CD4-positive, alpha-beta T cell (primary cell): ENCODE data around the gene ZNF831. TPM values are rescaled to one million over a fixed set of nuclear protein-coding genes. Genes with fewer than 3 reads are reported as not detected.

ENCODE experiments used
- ATAC-seq: fragments of 200-7000 bp; cut with Tn5 transposase; one replicate; pipeline ENCODE4 v1.10.0; 2022; ENCODE audit warnings: mild to moderate bottlenecking; ENCODE audit not compliant: poor library complexity
- CTCF ChIA-PET: fragments of 350-600 bp; sonication (Branson Sonifier 250); formaldehyde crosslinking; loops from one replicate; lab custom pipeline; 2021; ENCODE audit warnings: antibody characterized with exemption, inconsistent platforms; lab: Charles Lee
- POLR2A ChIA-PET: fragments of 350-600 bp; sonication (Branson Sonifier 250); formaldehyde crosslinking; loops from one replicate; lab custom pipeline; 2021; ENCODE audit warnings: antibody characterized with exemption, inconsistent platforms; lab: Charles Lee
- DNase-seq, 14 experiments: peaks; one replicate each; pipeline ENCODE4 v3.0.0-alpha.2; 2013 to 2020; ENCODE audit warnings: mixed read lengths in 2 of 14
- H3K27ac ChIP-seq, 2 donors: one replicate each; pipeline versions ENCODE4 v1.5.1 to v1.7.0; 2013; ENCODE audit warnings: low read length in 2 of 2, low read depth in 1 of 2, mild to moderate bottlenecking in 1 of 2
- H3K27me3 ChIP-seq, 2 experiments: 1 replicate in 1 of 2; 2 replicates in 1 of 2; pipeline versions ENCODE4 v1.6.1 to v1.7.0; 2013; ENCODE audit warnings: low read length in 2 of 2, control low read depth in 1 of 2, mild to moderate bottlenecking in 1 of 2, moderate library complexity in 1 of 2; ENCODE audit not compliant: insufficient read depth in 2 of 2, control insufficient read depth in 1 of 2
- H3K36me3 ChIP-seq: one replicate; pipeline ENCODE4 v1.6.1; 2013; ENCODE audit warnings: low read length, control low read depth; ENCODE audit not compliant: insufficient read depth
- H3K4me1 ChIP-seq: one replicate; pipeline ENCODE4 v1.6.1; 2013; ENCODE audit warnings: low read length, control low read depth; ENCODE audit not compliant: insufficient read depth
- H3K4me3 ChIP-seq: one replicate; pipeline ENCODE4 v1.5.1; 2013; ENCODE audit warnings: mild to moderate bottlenecking, low read length, moderate library complexity
- H3K9me3 ChIP-seq, 2 experiments: 1 replicate in 1 of 2; 2 replicates in 1 of 2; pipeline versions ENCODE4 v1.6.1 to v1.7.0; 2013; ENCODE audit warnings: low read length in 2 of 2, mild to moderate bottlenecking in 2 of 2, control low read depth in 1 of 2, moderate library complexity in 1 of 2; ENCODE audit not compliant: control insufficient read depth in 1 of 2, insufficient read depth in 1 of 2
- H3K27ac Mint-ChIP-seq: one replicate; pipeline ENCODE4 v1.8.0; 2020; ENCODE audit warnings: mixed read lengths
- H3K27me3 Mint-ChIP-seq: one replicate; pipeline ENCODE4 v1.8.0; 2021; ENCODE audit warnings: mixed read lengths
- H3K36me3 Mint-ChIP-seq: one replicate; pipeline ENCODE4 v1.8.0; 2021; ENCODE audit warnings: low read depth, mixed read lengths
- H3K4me1 Mint-ChIP-seq: one replicate; pipeline ENCODE4 v1.8.0; 2021; ENCODE audit warnings: low read depth, mixed read lengths
- H3K4me3 Mint-ChIP-seq: one replicate; pipeline ENCODE4 v1.8.0; 2020; ENCODE audit warnings: mild to moderate bottlenecking, mixed read lengths
- H3K9me3 Mint-ChIP-seq: one replicate; pipeline ENCODE4 v1.8.0; 2020; ENCODE audit warnings: mixed read lengths
- intact Hi-C, 2 experiments: fragments of 100-400 bp; cut with DNase I in 1 of 2; cut with micrococcal nuclease in 1 of 2; formaldehyde crosslinking; loops; one replicate each; pipeline versions ENCODE4 v1.15.1 to v1.9.0; 2023 to 2025; cut with DNase I, micrococcal nuclease
- total RNA-seq, 174 experiments: library from RNA in 2 of 174; stranded (reverse) in 2 of 174; gene quantifications; one replicate each; pipeline ENCODE4 v1.2.3 and lab custom pipeline; 2021 to 2026
- TF ChIP-seq, protein P1 (sequence below): fragments of 200-600 bp; IDR thresholded peaks from one replicate; pipeline ENCODE4 v1.8.0; 2022; ENCODE audit warnings: antibody characterized with exemption, mild to moderate bottlenecking

ZNF831 gene
- total RNA-seq, 2 experiments from 2014 or later = 24.9 to 25.9 TPM

DNA sequence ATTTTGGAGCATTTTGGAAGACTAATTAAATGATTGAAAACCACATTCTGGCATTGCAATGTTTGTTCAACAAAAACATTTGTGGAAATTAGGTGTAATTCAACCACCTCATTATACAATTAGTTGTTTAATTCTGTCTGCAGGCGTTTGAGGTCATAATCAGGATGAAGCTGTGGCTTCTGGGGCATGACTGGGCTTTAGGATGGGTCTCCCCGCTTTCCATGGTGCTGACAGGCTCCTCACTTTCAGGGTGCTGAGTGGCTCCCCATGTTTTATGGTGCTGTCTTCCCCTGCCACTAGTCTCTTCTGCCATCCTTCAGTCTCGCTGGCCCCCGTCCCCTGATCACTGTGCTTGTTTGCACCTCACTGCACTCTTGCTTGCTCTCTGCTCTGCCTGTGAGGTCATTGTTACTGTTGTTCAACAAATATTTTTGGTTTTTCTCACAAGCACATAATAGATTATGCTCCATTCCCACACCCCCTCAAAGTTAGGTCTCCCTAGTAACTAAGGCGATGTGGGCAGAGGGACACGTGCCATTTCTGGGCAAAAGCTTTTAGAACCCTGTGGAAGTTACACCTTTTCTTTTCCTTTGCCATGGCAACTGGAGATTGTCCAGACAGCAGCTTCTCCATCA is 25.4 kb upstream of the ZNF831 start:
- Mint-ChIP-seq H3K27me3 (no peaks in the 10 kb centered on the region), H3K36me3 (no peaks in the 10 kb centered on the region), H3K4me3 (no peak overlapping the region), H3K9me3 (no peaks in the 10 kb centered on the region), H3K27ac (no peak overlapping the region), H3K4me1 (peaks cover 35% of the 10 kb centered on the region)
- intact Hi-C loops = no loop called here
- CTCF ChIA-PET = no interaction called here
- Histone ChIP-seq H3K4me3 (no peak overlapping the region), H3K36me3 (no peaks in the 10 kb centered on the region), H3K27ac (no peak overlapping the region), H3K27me3 (no peaks in the 10 kb centered on the region), H3K9me3 (no peaks in the 10 kb centered on the region), H3K4me1 (peaks cover 9% of the 10 kb centered on the region)
- DNase-seq = peak in 1 of 14 experiments; percentile 20
- ATAC-seq = no peak
- POLR2A ChIA-PET = interaction anchor here (1.1 to 2.2 kb wide), 4 partner anchors 8 to 40 kb away, joined by 3 to 16 read pairs (median 5); no protein-coding TSS in a partner anchor
- TF ChIP-seq, protein P1, sequence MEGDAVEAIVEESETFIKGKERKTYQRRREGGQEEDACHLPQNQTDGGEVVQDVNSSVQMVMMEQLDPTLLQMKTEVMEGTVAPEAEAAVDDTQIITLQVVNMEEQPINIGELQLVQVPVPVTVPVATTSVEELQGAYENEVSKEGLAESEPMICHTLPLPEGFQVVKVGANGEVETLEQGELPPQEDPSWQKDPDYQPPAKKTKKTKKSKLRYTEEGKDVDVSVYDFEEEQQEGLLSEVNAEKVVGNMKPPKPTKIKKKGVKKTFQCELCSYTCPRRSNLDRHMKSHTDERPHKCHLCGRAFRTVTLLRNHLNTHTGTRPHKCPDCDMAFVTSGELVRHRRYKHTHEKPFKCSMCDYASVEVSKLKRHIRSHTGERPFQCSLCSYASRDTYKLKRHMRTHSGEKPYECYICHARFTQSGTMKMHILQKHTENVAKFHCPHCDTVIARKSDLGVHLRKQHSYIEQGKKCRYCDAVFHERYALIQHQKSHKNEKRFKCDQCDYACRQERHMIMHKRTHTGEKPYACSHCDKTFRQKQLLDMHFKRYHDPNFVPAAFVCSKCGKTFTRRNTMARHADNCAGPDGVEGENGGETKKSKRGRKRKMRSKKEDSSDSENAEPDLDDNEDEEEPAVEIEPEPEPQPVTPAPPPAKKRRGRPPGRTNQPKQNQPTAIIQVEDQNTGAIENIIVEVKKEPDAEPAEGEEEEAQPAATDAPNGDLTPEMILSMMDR = no peak

DNA sequence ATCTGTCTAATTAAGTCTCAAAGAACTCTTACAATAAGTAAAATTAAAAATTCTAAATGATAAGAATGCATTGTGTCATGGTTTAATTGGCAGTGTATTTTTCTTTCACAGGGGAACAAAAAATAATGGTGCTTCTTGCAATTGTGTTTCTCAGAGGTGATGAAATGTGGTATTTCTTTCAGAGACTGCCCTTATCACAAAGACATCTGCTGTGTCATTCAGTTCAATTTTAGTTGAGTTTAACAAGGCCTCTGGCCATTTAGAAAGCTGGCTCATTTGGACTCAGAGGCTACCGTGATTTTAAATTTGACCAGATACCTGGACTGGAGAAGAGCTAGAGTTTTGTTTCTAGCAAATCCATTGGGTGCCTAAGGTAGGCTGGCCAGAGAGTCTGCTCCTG is 23.6 kb upstream of the ZNF831 start:
- CTCF ChIA-PET = no interaction called here
- peaks cover 49% of the 10 kb centered on the region for H3K4me1 Mint-ChIP-seq
- H3K36me3 Mint-ChIP-seq = no peaks in the 10 kb centered on the region
- H3K27me3 Mint-ChIP-seq = no peaks in the 10 kb centered on the region
- no peaks in the 10 kb centered on the region for H3K27me3 ChIP-seq
- H3K4me1 ChIP-seq = peaks cover 19% of the 10 kb centered on the region
- no peak overlapping the region for H3K4me3 ChIP-seq
- ATAC-seq (no peak), DNase-seq (no peak)
- TF ChIP-seq, protein P1 = no peak
- intact Hi-C loops = loop anchor here in 1 of 2 experiments (5.0 kb wide), 1 partner anchor 48 kb away; no protein-coding TSS in a partner anchor
- POLR2A ChIA-PET = no interaction called here
- no peaks in the 10 kb centered on the region for H3K9me3 Mint-ChIP-seq
- no peak overlapping the region for H3K4me3 Mint-ChIP-seq
- H3K27ac Mint-ChIP-seq = no peak overlapping the region
- no peak overlapping the region for H3K27ac ChIP-seq
- H3K36me3 ChIP-seq = no peaks in the 10 kb centered on the region
- no peaks in the 10 kb centered on the region for H3K9me3 ChIP-seq

DNA sequence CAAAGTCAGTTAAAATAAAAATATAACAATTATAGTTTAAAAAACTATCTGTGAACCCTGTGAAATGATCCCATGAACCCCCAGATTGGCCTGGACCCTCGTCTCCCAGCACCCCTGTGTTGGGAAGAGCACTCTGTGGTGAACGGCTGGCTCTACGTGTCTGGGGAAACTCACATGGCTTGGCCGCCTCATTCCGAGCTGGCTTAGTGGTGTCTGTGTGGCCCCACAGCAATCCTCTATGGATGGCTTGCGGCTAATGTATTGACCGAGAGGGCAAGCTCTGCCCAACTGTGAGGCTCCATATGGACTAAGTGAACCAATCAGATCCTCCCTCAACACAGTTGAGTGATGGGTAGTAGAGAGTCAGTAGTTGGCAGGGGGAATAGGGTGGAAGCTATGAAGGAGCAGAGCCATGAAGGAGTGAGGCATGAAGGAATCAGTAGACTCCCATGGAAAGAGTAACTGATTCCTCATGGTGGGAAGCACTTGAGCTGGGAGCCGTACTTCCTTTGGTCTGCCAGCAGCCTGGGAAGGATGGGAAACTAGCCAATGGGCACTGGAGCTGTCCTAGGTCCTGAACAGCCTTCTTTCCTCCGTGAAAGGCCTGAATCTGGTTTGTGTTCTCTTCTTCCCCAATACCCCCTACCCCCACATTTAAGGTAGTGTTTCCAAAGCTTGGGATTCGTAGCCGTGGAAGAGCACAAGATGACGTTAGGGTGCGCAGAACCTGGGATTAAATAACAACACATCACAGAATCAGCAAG is 21.6 kb upstream of the ZNF831 start:
- Histone ChIP-seq H3K4me3 (no peak overlapping the region), H3K27me3 (no peaks in the 10 kb centered on the region), H3K9me3 (no peaks in the 10 kb centered on the region), H3K4me1 (peaks cover 39% of the 10 kb centered on the region), H3K27ac (no peak overlapping the region), H3K36me3 (no peaks in the 10 kb centered on the region)
- ATAC-seq (no peak), DNase-seq (peak in 2 of 14 experiments; percentile 25 to 33)
- ChIA-PET CTCF (no interaction called here), POLR2A (interaction anchor here (1.0 to 1.5 kb wide), 2 partner anchors 19 to 23 kb away, joined by 3 to 7 read pairs; no protein-coding TSS in a partner anchor)
- peak overlapping the region; percentile 7 for H3K4me3 Mint-ChIP-seq
- H3K36me3 Mint-ChIP-seq = peaks cover 12% of the 10 kb centered on the region
- no peaks in the 10 kb centered on the region for H3K9me3 Mint-ChIP-seq
- intact Hi-C loops = loop anchor here in 1 of 2 experiments (5.0 kb wide), 1 partner anchor 50 kb away; no protein-coding TSS in a partner anchor
- no peak overlapping the region for H3K27ac Mint-ChIP-seq
- TF ChIP-seq, protein P1 = no peak
- H3K4me1 Mint-ChIP-seq = peaks cover 58% of the 10 kb centered on the region
- no peaks in the 10 kb centered on the region for H3K27me3 Mint-ChIP-seq
